Lower leg skin (tissue), 4 donors: Measurements from ENCODE around the gene PGBD1. TPM values are rescaled to one million over a fixed set of nuclear protein-coding genes. Genes with fewer than 3 reads are reported as not detected.

Source experiments
- DNase-seq, 2 donors: peaks; one replicate each; pipeline ENCODE4 v3.0.0-alpha.2; 2019; ENCODE audit warnings: low spot score in 2 of 2
- H3K4me3 ChIP-seq: fragments of 200-600 bp; sonication (generic); 2 replicates; pipeline ENCODE4 v1.5.1; 2017; ENCODE audit warnings: mild to moderate bottlenecking, low read depth; ENCODE audit not compliant: poor library complexity, severe bottlenecking
- POLR2A ChIP-seq, 2 donors: fragments of 450-650 bp; IDR thresholded peaks; one replicate each; pipeline ENCODE4 v1.6.1; 2016 to 2017; ENCODE audit warnings: antibody characterized with exemption in 2 of 2, mild to moderate bottlenecking in 1 of 2, moderate library complexity in 1 of 2
- WGBS, 2 donors: methylation state at CpG; one replicate each; pipeline ENCODE4 v1.1.5; 2018; 5-methylcytosine and 5-hydroxymethylcytosine counted together
- intact Hi-C: fragments of 100-400 bp; cut with DNase I; formaldehyde crosslinking; loops from one replicate; pipeline ENCODE4 v1.15.0; 2023; ENCODE audit warnings: low total_unique reads
- total RNA-seq, 4 donors: library from RNA; depleted of rRNA; stranded (reverse); fragments of >200 nt; gene quantifications; one replicate each; pipeline ENCODE4 v1.1.0, GENCODE V29; 2016
- TF ChIP-seq, protein P1 (sequence below), 3 donors: fragments of 450-650 bp; IDR thresholded peaks; one replicate each; pipeline ENCODE4 v1.5.1; 2016; ENCODE audit warnings: antibody characterized with exemption in 3 of 3, mild to moderate bottlenecking in 3 of 3, moderate library complexity in 2 of 3

The PGBD1 gene
- total RNA-seq, 4 donors from 2014 or later = 0.15 to 1.6 (median 1.1) TPM

DNA sequence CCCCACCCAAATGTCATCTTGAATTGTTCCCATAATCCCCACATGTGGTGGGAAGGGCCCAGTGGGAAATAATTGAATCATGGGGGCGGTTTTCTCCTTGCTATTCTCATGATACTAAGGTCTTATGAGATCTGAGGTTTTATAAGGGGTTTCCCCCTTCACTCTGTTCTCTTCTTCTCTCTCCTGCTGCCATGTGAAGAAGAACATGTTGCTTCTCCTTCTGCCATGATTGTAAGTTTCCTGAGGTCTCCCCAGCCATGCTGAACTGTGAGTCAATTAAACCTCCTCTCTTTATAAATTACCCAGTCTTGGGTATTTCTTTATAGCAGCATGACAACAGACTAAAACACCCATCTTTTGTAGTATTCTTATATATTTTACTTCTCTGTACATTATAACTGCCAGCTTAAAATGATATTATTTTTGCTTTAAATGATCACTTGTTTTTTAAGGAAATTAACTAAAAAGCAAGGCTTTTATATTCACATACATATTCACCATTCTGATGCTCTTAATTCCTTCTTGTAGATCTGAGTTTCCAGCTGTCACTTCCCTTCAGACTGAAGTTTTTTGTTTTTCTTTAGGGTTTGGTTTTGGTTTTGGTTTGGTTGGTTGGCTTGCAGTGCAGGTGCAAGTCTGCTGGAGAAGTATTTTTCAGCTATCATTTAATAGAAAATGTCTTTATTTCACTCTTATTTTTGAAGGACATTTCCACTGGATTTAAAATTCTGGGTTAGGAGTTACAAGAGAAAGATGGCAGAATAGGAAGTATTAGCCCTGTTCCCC lies 59.1 kb downstream of the PGBD1 start:
- DNase-seq = no peak
- intact Hi-C loops = no loop called here
- TF ChIP-seq, protein P1, sequence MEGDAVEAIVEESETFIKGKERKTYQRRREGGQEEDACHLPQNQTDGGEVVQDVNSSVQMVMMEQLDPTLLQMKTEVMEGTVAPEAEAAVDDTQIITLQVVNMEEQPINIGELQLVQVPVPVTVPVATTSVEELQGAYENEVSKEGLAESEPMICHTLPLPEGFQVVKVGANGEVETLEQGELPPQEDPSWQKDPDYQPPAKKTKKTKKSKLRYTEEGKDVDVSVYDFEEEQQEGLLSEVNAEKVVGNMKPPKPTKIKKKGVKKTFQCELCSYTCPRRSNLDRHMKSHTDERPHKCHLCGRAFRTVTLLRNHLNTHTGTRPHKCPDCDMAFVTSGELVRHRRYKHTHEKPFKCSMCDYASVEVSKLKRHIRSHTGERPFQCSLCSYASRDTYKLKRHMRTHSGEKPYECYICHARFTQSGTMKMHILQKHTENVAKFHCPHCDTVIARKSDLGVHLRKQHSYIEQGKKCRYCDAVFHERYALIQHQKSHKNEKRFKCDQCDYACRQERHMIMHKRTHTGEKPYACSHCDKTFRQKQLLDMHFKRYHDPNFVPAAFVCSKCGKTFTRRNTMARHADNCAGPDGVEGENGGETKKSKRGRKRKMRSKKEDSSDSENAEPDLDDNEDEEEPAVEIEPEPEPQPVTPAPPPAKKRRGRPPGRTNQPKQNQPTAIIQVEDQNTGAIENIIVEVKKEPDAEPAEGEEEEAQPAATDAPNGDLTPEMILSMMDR (IDR thresholded peaks at IDR 0.05) = no peak
- TF ChIP-seq POLR2A (IDR thresholded peaks at IDR 0.05) = no peak
- H3K4me3 ChIP-seq = no peak overlapping the region
- 81 to 88% methylated on average over 1 of the region's 1 CpG for WGBS, 2 donors

DNA sequence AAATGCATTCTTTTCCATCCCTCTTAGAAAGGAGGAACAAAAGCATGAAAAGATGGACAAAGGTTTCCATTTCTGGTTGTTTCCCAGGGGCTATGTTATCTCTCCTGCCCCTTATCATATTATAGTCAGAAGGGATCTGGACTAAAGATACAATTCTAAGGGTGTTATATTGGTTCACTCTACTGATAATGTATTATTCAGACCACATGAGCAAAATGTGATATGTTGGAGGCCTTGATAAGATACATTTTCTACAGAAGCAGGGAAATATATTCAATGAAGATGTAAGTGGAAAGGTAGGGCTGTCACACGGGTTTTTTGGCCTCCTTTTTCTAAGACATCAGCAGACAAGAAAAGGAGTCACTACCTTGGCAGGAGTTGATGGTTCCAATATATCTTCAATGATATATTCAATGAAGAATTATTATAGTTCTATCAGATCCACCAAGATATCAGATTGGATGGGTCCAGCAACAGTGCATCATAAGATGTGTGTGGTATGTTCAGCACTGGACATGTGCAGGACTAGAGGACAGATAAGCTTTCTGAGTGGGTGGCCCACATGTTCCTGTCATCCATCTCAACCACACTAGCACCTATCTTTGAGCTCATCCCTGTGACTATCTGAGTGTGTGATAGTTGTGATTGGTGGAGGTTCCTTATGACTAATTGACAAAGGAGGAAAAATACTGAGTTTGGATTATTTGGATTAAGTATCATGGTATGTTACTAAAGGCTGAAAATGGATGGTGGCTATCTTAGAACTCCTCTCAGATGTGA lies 62.7 kb downstream of the PGBD1 start:
- 64 to 65% methylated on average over 1 of the region's 1 CpG for WGBS, 2 donors
- intact Hi-C loops = no loop called here

DNA sequence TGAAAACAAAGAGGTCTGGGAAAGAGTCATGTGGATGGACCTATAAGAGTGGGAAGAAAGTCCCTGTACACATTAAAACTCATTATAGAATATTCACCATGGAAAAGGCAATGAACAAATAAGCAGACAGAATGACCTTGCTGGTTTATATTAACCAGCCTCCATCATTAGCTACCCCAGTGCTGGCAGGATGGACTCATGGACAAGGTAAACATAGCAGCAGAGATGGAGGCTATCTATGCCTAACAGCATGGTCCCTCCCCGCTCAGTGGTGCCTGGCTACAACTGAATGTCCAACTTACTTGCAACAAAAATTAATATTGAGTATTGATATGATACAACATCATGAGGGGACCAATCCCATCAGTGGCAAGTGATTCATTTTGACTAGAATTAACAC lies 63.8 kb downstream of the PGBD1 start:
- 75 to 95% methylated on average over 1 of the region's 1 CpG for WGBS, 2 donors

More for the DNA sequence above, 62.7 kb downstream of the PGBD1 start:
- TF ChIP-seq, protein P1 (IDR thresholded peaks at IDR 0.05) = no peak
- no peak for TF ChIP-seq POLR2A (IDR thresholded peaks at IDR 0.05)
- DNase-seq = no peak
- no peak overlapping the region for H3K4me3 ChIP-seq

DNA sequence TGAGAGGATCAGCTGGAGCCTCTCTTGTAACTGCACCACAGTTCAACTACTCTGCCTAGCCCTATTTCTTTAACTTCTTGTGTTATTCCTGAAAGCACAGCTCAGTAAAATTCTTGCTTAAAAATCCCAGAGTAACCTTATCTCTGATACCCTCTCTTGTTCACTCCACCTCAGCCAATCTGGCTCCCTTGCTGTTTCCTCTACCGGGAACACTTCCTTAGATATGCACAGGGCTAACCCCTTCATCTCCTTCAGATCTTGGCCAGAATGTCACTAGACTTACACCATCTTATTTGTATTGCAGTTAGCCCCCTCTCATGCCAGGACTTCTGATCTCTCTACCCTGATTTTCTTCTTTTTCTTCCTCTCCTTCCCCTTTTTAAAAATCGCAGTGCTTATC lies 65.7 kb downstream of the PGBD1 start:
- WGBS, 2 donors = 30 to 33% methylated on average over 2 of the region's 2 CpGs
- H3K4me3 ChIP-seq = no peak overlapping the region
- intact Hi-C loops = no loop called here
- DNase-seq = no peak
- TF ChIP-seq, protein P1 (IDR thresholded peaks at IDR 0.05) = no peak

More for the DNA sequence above, 63.8 kb downstream of the PGBD1 start:
- TF ChIP-seq, protein P1 (IDR thresholded peaks at IDR 0.05) = no peak
- TF ChIP-seq POLR2A (IDR thresholded peaks at IDR 0.05) = no peak
- no peak for DNase-seq
- H3K4me3 ChIP-seq = no peak overlapping the region
- intact Hi-C loops = no loop called here

DNA sequence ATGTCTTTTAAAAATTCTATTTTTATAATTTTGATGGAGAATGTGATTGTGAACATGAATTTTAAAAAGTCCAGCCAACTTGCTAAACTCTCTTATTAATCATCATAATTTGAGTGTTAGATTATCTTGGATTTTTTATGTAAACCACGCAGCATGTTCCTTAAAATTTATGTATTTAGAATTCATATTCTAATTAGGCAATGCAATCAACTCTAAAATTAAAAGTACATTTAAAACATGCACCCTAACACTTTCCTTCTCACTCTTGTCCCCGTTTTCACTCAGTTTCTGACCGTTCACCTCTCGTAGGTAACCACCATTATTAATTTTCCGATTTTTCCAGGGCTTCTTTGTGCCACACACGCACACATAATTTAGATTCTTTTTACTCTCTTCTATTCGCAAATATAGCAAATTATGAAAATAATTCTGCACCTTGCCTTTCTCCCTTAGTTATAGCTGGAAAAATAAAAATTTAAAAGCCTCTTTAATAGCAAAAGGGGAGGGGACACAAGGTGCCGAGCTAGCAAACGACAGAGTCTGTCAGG lies 68.0 kb downstream of the PGBD1 start:
- WGBS, 2 donors = 0 to 1% methylated on average over 9 of the region's 9 CpGs
- intact Hi-C loops = no loop called here
- TF ChIP-seq POLR2A (IDR thresholded peaks at IDR 0.05) = no peak
- TF ChIP-seq, protein P1 (IDR thresholded peaks at IDR 0.05) = no peak

More for the DNA sequence above, 68.0 kb downstream of the PGBD1 start:
- H3K4me3 ChIP-seq = peak overlapping the region; percentile 78
- no peak for DNase-seq
